ENCODE results near the gene FGFR2. TPM values are rescaled to one million over a fixed set of nuclear protein-coding genes. Genes with fewer than 3 reads are reported as not detected.

The FGFR2 gene
- total RNA-seq, 1 experiment from 2014 or later: 19.7 TPM

- intact Hi-C loops (cut with micrococcal nuclease): no loop called here
- H4K20me1 ChIP-seq (ENCODE audit: insufficient read depth): no peaks in the 10 kb centered on the region
- BruUV-seq (replicated peaks): no TSS peak
- H3K27ac ChIP-seq (ENCODE audit: low read depth, low read length): no peak overlapping the region
- POLR2A ChIA-PET: no interaction called here
- H3K79me2 ChIP-seq (ENCODE audit: insufficient read depth, low read length): no peaks in the 10 kb centered on the region
- no peak overlapping the region for H3K4me2 ChIP-seq (ENCODE audit: low read length)
- peaks cover 16 to 25% of the 10 kb centered on the region in 2 experiments for H3K4me1 ChIP-seq (ENCODE audit: control insufficient read depth in 1 of 2, insufficient read depth in 2 of 2, low read length in 2 of 2)
- no peaks in the 10 kb centered on the region for H3K36me3 ChIP-seq (ENCODE audit: control insufficient read depth in 1 of 2, insufficient read depth in 2 of 2, low read length in 2 of 2)
- no peak overlapping the region for H3K4me3 ChIP-seq (replicated peaks in 1 of 2; ENCODE audit: low read depth in 1 of 2, low read length in 2 of 2)
- CTCF ChIA-PET: no interaction called here
- RAD21 ChIA-PET (ENCODE audit: low non-redundant PET in 1 of 2, low total read pairs in 2 of 2, uncharacterized antibody in 2 of 2, unreplicated experiment in 2 of 2): no interaction called here
- H3K9me3 ChIP-seq (ENCODE audit: control insufficient read depth in 1 of 2, insufficient read depth in 1 of 2, low read depth in 1 of 2, low read length in 2 of 2): no peaks in the 10 kb centered on the region
- no peak for DNase-seq (ENCODE audit: low read depth, low spot score)
- no peak overlapping the region for H3K9ac ChIP-seq (ENCODE audit: low read length)
- TF ChIP-seq, protein P1, sequence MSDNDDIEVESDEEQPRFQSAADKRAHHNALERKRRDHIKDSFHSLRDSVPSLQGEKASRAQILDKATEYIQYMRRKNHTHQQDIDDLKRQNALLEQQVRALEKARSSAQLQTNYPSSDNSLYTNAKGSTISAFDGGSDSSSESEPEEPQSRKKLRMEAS (IDR thresholded peaks at IDR 0.05): no peak
- TF ChIP-seq CEBPB (IDR thresholded peaks at IDR 0.05; ENCODE audit: low read depth) (no peak), ZBTB33 (IDR thresholded peaks at IDR 0.05; ENCODE audit: extremely low read depth, insufficient replicate concordance, low read length) (no peak), ATF3 (IDR thresholded peaks at IDR 0.05) (no peak), TCF7L2 (IDR thresholded peaks at IDR 0.05; ENCODE audit: borderline replicate concordance, extremely low read depth, insufficient read depth, insufficient read length) (no peak), POLR2AphosphoS5 (IDR thresholded peaks at IDR 0.05; ENCODE audit: low read depth, low read length) (no peak), ZFX (IDR thresholded peaks at IDR 0.05) (no peak)
- TF ChIP-seq, protein P2, sequence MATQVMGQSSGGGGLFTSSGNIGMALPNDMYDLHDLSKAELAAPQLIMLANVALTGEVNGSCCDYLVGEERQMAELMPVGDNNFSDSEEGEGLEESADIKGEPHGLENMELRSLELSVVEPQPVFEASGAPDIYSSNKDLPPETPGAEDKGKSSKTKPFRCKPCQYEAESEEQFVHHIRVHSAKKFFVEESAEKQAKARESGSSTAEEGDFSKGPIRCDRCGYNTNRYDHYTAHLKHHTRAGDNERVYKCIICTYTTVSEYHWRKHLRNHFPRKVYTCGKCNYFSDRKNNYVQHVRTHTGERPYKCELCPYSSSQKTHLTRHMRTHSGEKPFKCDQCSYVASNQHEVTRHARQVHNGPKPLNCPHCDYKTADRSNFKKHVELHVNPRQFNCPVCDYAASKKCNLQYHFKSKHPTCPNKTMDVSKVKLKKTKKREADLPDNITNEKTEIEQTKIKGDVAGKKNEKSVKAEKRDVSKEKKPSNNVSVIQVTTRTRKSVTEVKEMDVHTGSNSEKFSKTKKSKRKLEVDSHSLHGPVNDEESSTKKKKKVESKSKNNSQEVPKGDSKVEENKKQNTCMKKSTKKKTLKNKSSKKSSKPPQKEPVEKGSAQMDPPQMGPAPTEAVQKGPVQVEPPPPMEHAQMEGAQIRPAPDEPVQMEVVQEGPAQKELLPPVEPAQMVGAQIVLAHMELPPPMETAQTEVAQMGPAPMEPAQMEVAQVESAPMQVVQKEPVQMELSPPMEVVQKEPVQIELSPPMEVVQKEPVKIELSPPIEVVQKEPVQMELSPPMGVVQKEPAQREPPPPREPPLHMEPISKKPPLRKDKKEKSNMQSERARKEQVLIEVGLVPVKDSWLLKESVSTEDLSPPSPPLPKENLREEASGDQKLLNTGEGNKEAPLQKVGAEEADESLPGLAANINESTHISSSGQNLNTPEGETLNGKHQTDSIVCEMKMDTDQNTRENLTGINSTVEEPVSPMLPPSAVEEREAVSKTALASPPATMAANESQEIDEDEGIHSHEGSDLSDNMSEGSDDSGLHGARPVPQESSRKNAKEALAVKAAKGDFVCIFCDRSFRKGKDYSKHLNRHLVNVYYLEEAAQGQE (IDR thresholded peaks at IDR 0.05; ENCODE audit: low read depth): no peak
- H3K9me2 ChIP-seq (ENCODE audit: insufficient read depth): no peaks in the 10 kb centered on the region
- no peak for ATAC-seq
- H2AFZ ChIP-seq (ENCODE audit: low read depth, low read length, poor library complexity, severe bottlenecking): no peak overlapping the region
- H3K27me3 ChIP-seq (ENCODE audit: insufficient read depth, low read length): no peaks in the 10 kb centered on the region
Measured at GRCh38 chr10:121462281-121462680, 136.0 kb downstream of the FGFR2 start.
